GM18499 (cell line): Measurements from ENCODE around the gene H1-8.

Source experiments
- ATAC-seq: cut with Tn5 transposase; IDR thresholded peaks from one replicate; pipeline ENCODE4 v1.9.1; 2021; ENCODE audit warnings: moderate number of reproducible peaks; ENCODE audit not compliant: insufficient read depth, unreplicated experiment

The H1-8 gene

DNA sequence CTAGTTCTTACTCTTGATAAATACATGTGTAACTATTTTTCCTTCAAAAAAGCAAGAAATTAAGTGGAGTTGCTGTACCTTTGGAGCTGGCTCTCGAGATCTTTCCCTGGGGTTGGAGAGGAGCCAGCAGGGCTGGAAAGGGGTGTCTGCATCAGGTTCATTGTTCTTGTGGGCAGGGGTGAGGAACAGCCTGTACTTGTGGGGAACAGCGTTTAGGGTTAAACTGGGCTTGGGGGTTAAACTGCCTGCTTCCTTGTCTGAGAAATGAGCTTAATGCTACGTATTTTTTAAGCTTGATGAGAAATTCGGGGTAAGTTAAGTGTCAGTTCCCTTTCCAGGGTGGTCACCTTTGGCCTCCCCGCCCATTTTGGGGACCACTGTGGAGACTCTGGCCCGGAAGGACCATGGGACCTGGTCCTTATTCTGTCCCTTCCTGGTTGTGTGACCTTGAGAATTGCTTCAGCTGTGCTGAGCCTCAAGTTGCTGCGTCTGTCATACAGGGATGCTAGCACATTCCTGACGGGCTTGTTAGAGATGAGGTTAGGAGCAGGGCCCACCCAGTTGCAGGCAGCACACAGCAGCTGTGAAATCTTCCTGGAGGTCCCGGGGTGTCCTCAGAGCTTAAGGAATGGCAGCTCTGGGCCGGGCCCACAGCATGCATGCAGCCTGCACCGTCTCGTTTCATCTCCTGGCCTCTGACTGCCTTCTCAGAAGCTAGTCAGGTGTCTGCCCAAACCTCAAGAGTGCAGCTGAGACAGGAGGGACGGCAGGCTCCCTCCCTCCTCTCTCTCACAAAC is 11.6 kb downstream of the H1-8 start:
- no peak for ATAC-seq

DNA sequence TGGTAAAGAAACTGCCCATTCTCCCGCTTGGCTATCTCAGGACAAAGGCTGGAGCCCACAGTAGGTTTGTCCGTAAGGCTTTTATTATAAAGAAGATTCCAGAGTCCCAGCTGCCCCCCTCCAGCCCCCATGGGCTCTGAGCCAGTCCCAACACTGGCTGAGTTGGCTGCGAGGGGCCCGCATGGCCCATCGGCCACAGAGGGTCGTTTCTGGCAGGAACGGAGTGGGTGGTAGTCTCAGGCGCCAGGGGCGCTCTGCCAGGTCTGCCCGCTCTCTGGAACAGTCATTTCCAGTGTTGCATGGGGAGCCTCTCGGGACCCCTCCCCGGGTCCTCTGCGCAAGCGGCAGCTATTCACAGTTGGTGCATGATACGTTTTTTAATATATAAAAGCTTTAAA is 12.2 kb downstream of the H1-8 start:
- no peak for ATAC-seq

- no peak for ATAC-seq
These were observed 12.8 kb downstream of the H1-8 start for GRCh38 chr3:129555616-129556357.

- ATAC-seq: no peak
These were observed 13.4 kb downstream of the H1-8 start for GRCh38 chr3:129556358-129556695.

DNA sequence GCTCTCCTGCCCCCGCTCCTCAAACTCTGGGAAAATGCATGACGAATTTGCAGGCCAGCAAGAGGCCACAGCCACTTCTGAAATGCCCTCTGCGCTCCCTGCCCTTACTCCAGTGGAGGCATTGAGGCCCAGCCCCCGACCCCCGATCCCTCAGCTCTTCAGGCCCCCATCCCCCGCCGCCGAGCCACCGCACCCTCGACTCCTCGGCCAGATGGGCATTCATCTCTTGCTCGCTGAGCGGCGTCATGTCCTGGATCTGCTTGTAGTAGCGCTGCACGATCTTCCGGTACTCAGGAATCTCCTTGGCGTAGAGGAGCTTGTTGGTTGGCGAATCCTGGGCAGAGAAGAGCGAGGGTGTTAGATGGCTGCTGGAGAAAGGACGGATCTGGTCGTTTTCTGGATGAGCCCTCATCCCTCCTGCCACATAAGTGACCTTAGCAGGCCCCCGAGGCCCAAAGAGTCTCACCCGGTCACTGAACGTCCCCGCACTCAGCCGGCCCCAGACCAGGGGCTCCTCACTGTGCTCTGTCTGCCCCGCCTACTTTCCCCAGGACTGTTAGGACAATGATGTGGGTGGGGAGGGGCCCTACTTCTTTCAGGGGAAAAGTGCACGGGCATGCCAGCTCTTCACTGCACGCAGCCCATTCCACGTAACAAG is 14.0 kb downstream of the H1-8 start:
- ATAC-seq: no peak

GRCh38 chr3:129557548-129557894 is 14.5 kb downstream of the H1-8 start:
- no peak for ATAC-seq

DNA sequence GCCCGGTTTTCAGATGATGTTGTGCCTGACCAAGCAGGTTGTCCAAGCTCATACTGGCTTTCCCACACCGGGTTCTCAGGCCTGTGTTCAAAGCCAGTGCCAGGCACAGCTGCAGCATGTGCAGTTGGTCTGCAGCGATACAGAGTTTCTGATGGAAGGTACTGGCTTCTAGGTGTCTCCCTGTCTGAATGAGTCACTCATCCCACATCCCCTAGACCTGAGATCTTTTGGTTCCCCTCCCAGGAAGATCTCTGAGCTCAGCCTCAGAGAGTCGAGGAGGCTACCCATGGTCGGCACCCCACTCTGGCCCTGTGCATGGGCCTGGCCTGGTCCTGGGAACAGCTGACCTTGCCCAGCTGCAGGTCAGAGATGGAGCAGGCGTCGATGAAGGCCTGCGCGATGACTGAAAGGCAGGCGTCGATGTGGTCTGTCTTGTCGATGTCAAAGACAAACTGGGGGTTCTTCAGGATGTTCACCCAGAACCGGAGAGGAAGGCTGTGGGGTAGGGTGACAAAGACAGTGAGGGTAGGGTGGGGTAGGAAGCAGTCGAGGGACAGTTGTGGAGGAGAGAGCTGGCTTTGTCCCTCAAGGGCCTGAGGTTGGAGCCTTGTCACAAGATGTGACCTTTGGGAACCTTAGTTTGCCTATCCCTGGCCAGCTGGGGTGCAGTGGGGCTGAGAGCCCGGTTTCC is 15.3 kb downstream of the H1-8 start:
- ATAC-seq: no peak

- no peak for ATAC-seq
These were observed 16.0 kb downstream of the H1-8 start for GRCh38 chr3:129558772-129559564.

DNA sequence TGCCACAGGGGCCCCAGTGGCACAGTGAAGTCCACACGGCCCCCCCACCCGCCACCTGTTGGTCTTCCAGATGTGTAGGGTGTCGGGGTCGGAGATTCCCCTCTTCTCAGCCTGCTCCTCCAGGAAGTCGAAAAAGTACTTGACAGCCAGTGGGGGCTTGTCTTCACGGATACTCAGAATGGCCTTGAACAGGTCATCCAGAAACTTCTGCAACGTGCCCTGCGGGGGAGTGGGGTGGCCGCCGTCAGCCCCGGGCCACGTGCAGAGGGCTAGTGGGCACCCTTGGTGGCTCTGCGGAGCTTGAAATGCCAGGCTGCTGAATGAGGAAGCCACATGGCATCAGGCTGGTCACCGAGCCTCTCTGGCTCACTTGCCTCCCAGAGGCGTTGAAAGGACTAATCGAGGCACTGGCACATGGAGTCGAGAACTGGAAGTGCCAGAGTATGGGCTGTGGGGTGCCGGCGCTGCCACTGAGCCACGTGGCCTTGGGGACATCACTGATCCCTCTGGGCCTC is 16.6 kb downstream of the H1-8 start:
- no peak for ATAC-seq

DNA sequence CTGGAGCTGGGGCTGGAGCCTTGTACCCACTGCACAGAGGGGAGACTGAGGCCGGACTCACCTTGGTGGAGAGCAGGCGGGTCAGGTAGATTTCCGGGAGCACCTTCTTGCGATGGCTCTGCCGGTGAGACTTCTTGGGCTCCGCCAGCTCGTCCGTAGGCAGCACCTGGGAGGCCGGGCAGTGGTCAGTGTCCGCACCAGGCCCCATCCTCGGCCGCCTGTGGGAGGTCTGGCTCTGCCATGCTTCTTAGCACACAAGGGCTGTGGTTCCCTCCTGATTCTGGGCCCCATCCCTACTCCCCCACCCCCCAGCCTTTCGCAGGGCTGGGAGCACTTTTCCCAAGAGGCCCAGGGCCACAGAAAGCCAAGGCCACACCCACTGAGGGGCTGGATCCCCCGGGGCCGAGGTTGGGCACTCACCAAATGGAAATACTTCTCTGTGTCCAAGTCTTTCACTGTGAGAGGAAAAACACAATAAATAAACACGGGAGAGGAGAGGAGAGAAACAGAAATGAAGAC is 17.4 kb downstream of the H1-8 start:
- ATAC-seq: no peak

DNA sequence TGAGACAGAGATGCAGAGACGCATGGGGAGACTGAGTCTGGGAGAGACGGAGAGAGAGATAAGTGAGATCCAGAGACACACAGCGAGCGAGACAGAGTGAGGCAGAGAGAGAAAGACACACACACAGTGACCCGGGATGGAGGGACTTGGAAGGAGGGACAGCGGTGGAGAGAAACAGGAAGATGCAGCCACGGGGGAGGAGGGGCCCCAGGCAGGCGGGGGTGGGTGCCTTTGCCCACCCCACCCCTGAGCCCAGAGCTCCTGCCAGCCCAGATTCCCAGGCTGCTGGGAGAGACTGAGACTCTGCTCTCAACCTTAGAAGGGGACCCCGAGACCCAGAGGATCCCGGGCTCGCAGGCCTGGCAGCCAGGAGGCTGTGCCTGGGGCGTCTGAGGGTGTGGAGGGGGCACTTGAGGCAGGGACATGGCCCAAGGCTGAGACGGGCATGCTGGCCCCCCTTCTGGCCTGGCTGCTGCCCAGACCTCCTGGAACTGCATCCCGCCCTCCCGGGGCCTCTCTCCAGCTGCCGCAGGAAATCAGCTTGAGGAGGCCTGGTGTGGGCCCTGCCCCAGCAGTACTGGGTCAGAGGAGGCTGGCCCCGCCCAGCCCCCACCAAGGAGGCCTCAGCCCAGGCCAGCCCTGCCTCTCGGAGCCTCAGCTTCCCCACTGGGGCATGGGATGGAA is 18.1 kb downstream of the H1-8 start:
- no peak for ATAC-seq

DNA sequence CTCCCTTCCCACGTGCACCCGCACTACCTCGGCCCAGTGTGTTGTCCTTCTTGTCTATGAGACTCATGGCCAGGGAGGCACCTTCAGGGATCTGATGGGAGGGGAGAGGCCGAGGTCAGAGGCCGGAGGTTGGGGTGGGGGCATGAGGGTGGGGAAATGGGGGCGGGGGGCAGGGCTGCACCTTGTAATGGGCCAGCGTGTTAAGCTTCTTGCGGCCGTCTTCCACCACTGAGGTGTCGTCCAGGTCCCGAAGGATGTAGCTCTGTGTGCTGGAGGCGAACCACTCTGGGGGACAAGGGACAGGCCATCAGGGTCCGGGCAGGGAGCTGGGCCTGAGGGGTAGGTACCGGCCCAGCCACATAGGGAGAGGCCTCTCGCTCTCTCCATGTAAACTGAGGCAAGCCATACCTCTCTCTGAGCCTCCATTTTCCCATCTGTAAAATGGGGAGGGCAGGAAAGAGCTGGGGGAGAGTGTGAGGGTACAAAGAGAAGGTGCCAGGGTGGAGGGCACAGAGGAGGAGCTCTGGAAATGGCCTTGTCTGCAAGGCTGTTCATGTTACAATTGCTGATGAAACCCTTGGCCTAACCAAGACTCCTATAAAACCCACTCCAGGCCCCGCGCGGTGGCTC is 18.8 kb downstream of the H1-8 start:
- no peak for ATAC-seq

DNA sequence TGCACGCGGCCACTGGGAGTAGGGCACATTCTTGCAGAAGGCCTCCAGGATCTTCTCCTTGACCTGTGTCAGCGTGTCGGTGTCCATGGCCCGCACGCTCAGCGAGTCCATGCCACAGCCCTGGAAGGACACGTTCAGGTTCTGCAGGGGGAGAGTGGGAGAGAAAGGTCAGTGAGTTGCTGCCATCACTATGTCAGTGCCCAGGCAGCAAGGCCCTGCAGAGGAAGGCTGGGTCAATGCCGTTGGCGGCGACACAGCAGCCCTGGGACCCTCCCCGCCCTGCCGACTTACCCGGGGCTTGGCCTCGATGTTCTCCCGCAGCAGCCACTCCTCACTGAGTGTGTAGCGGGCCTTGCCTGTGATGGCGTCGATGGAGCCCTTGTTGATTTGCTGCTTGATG is 19.8 kb downstream of the H1-8 start:
- ATAC-seq: no peak

DNA sequence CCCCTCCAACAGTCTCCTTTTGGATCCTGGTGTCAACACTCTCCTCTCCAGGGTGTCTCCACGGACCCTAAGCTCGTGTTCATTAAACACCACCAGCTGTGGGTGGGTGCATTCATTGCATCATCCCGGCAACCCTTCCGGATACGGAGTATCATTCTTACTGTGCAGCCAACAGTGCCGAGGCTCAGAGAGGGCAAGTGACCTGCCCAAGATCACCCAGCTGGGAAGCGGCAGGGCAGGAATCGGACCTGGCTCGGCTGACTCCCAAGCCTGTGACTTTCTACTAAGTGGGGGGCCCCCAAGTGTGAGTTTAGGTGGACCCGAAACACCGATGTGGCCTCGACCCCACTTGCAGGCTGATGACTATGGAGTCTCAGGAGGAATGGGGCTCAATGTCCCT is 20.4 kb downstream of the H1-8 start:
- no peak for ATAC-seq

GRCh38 chr3:129563850-129564535 is 21.0 kb downstream of the H1-8 start:
- no peak for ATAC-seq

DNA sequence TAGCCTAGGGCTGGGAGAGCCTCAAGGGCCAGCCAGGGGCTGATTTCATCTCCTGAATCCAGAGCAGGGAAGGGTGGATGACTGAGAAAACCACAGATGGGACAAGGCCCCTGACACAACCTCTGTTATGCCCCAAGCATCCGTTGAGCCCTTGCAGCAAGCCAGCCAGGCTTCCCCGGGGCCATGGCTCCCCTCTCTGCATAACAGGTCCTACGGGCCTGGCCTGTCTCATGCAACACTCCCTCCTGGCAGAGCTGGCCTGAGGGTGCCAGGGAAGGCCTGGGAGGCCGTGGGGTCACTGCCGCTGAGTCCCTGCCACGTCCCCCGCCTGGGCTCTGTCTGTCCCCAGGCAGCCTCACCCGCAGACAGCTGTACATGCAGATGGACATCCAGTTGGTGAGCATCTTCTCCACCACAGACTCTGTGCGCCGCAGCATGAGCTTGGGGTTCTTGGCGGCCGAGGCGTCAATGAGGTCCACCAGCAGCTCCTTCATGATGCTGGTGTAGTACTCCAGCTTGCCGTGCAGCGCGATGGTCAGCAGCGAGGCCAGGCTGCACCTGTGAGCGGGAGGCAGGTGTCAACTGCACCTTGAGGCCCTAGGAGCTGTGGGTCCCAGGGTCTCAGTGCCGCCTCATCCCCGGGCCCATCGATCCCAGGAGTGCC is 22.1 kb downstream of the H1-8 start:
- no peak for ATAC-seq

DNA sequence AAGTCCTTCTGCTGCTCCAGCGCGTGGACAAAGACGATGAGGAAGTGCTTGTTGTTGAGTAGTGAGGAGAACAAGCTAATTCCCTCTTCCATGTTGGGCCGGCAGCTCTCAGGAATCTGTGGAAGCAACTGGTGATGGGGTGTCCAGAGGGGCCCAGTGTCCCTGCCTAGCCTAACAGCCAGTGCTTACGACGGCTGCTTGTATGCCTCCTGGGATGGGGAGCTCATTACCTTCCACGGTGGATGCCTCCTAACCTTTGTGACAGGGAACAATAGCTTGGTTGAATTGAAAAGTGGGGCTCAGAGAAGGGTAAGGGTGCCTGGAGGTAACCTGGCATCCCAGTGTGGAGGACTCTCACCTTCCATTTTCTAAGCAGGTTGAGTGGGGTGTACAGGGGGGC is 22.9 kb downstream of the H1-8 start:
- ATAC-seq: no peak
